RWPE2 (cell line): ENCODE results near the gene ARPP19.
A peak's percentile ranks its signal among the peaks of the same experiment; 100 is the strongest.

Source experiments
- ATAC-seq: fragments of 200-7000 bp; cut with Tn5 transposase; 3 replicates; pipeline ENCODE4 v1.9.1; 2021; ENCODE audit warnings: low read depth
- DNase-seq: peaks from one replicate; pipeline ENCODE4 v3.0.0-alpha.2; 2020; ENCODE audit warnings: low spot score
- H3K27ac ChIP-seq: fragments of 450-650 bp; 2 replicates; pipeline ENCODE4 v1.5.1; 2017; ENCODE audit warnings: mild to moderate bottlenecking; ENCODE audit not compliant: poor library complexity, severe bottlenecking
- H3K27me3 ChIP-seq: fragments of 250-450 bp; sonication (Bioruptor Pico); 2 replicates; pipeline ENCODE4 v1.5.1; 2021; ENCODE audit warnings: mild to moderate bottlenecking, moderate library complexity; ENCODE audit not compliant: insufficient read depth, poor library complexity, severe bottlenecking
- H3K36me3 ChIP-seq: fragments of 250-450 bp; sonication (Bioruptor Pico); 2 replicates; pipeline ENCODE4 v1.5.1; 2020; ENCODE audit warnings: low read depth, mild to moderate bottlenecking, moderate library complexity
- H3K4me1 ChIP-seq: fragments of 250-450 bp; sonication (Bioruptor Pico); 2 replicates; pipeline ENCODE4 v1.5.1; 2021; ENCODE audit warnings: mild to moderate bottlenecking, moderate library complexity; ENCODE audit not compliant: insufficient read depth, poor library complexity, severe bottlenecking
- H3K4me3 ChIP-seq: fragments of 250-450 bp; sonication (Bioruptor Pico); 2 replicates; pipeline ENCODE4 v1.5.1; 2021; ENCODE audit warnings: mild to moderate bottlenecking, moderate library complexity; ENCODE audit not compliant: severe bottlenecking
- H3K9me3 ChIP-seq: fragments of 250-450 bp; sonication (Bioruptor Pico); 2 replicates; pipeline ENCODE4 v1.5.1; 2021; ENCODE audit warnings: mild to moderate bottlenecking, moderate library complexity; ENCODE audit not compliant: severe bottlenecking
- CTCF ChIP-seq: fragments of 450-650 bp; IDR thresholded peaks from one replicate; pipeline ENCODE4 v1.5.1; 2017; ENCODE audit warnings: mild to moderate bottlenecking, moderate library complexity; ENCODE audit not compliant: poor library complexity, severe bottlenecking

ARPP19 gene

GRCh38 chr15:52568601-52569585, at the start of gene ARPP19:
TSS of gene ARPP19 (minus strand) at chr15:52569030. CDS start at chr15:52568892, 138 bp downstream.
- Histone ChIP-seq H3K27me3 (no peaks in the 10 kb centered on the region), H3K4me1 (peaks cover 27% of the 10 kb centered on the region), H3K4me3 (peak within 1 kb of the TSS; percentile 80), H3K9me3 (no peaks in the 10 kb centered on the region), H3K27ac (peak within 1 kb of the TSS; percentile 75), H3K36me3 (peaks cover 33% of the 10 kb centered on the region)
- DNase-seq (peak; percentile 99), ATAC-seq (peak; percentile 90)
- TF ChIP-seq CTCF: peak; percentile 15

GRCh38 chr15:52617026-52617425, 48.2 kb upstream of the ARPP19 start:
- ATAC-seq: no peak
- Histone ChIP-seq H3K27me3 (no peaks in the 10 kb centered on the region), H3K9me3 (no peaks in the 10 kb centered on the region), H3K27ac (no peak overlapping the region), H3K4me3 (no peak overlapping the region), H3K36me3 (0 out of 2 replicates have a peak, but pooled peaks cover 7% of the 10 kb centered on the region), H3K4me1 (no peaks in the 10 kb centered on the region)
- no peak for TF ChIP-seq CTCF
- DNase-seq: no peak

DNA sequence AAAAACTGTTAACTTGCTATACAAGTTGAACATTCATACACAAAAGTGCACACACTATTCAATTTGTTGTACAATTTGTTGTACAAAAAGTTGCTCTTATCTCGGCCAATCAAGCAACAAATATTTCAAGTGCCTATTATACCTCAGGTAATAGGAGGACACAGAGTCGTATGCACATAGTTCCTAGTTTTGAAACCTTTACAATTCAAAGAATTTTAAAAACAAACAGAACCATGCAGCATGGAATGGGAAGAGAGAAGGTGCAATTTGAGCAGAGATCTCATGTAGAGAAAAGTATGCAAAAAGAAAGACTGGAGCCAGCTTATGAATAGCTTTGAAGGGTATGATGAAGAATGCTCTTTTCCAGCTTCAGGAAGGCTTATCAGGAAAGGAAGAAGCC, 46.5 kb upstream of the ARPP19 start:
- no peak overlapping the region for H3K4me3 ChIP-seq
- no peaks in the 10 kb centered on the region for H3K4me1 ChIP-seq
- no peaks in the 10 kb centered on the region for H3K9me3 ChIP-seq
- no peak for TF ChIP-seq CTCF
- no peaks in the 10 kb centered on the region for H3K27me3 ChIP-seq
- H3K27ac ChIP-seq: no peak overlapping the region
- DNase-seq (no peak), ATAC-seq (no peak)
- H3K36me3 ChIP-seq: peaks cover 17% of the 10 kb centered on the region

DNA sequence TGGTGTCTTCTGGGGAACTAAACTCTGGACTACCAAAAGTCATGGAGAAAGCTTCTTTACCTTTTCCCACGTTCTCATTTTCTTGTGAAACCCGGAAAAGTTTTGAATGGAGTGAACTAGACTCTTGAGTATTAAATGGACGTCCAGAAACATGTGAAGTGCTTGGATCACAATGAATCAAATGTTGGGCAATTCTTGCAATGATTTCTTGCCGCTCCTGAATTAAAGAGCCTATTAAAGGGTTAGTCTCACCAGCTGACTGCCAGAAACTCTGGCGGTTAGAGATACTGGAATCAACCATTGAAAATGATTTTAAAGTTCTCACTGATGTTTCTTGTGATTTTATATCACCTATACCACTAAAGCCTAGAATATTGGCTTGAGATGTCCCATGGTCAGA, 40.8 kb upstream of the ARPP19 start:
- H3K27ac ChIP-seq: no peak overlapping the region
- H3K4me1 ChIP-seq: no peaks in the 10 kb centered on the region
- TF ChIP-seq CTCF: no peak
- H3K36me3 ChIP-seq: peaks cover 55% of the 10 kb centered on the region
- H3K27me3 ChIP-seq: no peaks in the 10 kb centered on the region
- ATAC-seq (no peak), DNase-seq (no peak)
- no peaks in the 10 kb centered on the region for H3K9me3 ChIP-seq
- no peak overlapping the region for H3K4me3 ChIP-seq

- H3K36me3 ChIP-seq: peaks cover 22% of the 10 kb centered on the region
- DNase-seq: no peak
- H3K27me3 ChIP-seq: no peaks in the 10 kb centered on the region
- H3K27ac ChIP-seq: no peak overlapping the region
- no peak for ATAC-seq
- H3K4me1 ChIP-seq: no peaks in the 10 kb centered on the region
- TF ChIP-seq CTCF: no peak
- H3K9me3 ChIP-seq: no peaks in the 10 kb centered on the region
- no peak overlapping the region for H3K4me3 ChIP-seq
Observed at GRCh38 chr15:52584414-52584813, 15.6 kb upstream of the ARPP19 start.
